ENCODE results near the gene ID2.
"Not testable (repeated sequence)": the region's sequence is repeated elsewhere in the genome, so short reads cannot be mapped to it uniquely, and the experiment has no call there.

ID2 gene

DNA sequence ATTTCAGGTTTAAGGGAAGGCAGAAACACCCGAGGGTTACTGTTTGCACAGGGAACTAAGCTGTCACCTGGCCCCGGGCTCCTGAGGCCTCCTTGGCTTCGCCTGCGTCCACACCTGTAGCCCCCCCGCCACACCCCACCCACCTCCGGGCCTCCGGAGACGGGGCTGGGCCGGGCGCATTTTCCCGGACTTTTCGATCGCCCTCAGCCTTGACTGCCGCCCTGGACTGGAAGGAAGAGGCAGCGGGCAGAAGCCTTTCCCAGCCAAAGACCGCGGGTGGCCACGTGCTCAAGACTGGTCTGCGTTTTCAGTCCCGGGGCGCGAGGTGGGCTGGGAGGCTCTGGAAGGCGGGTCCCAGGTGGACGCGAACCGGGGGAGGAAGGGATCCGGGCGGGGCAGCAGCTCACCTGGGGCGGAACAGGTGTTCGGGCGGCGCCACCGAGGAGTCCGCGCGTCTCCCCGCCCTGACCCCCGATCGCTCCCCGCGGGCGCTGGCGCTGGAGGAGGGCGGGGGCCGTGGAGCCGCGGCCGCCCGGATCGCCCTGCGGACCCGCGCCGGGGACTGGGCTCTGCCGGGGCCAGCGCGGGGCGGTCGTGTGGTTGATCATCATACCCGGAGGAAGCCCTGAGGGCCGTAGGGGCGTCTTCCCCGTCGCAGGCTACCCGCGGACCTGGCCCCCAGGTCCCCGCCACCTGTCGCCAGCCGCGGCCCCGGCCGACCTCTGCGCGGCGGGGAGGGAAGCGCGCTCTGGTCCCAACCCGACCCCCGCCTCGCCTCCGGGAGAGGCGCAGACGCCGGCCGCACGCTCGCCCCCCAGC lies 3.2 kb downstream of the ID2 start:
- no peak for DNase-seq (ENCODE audit: low read depth, low spot score)

DNA sequence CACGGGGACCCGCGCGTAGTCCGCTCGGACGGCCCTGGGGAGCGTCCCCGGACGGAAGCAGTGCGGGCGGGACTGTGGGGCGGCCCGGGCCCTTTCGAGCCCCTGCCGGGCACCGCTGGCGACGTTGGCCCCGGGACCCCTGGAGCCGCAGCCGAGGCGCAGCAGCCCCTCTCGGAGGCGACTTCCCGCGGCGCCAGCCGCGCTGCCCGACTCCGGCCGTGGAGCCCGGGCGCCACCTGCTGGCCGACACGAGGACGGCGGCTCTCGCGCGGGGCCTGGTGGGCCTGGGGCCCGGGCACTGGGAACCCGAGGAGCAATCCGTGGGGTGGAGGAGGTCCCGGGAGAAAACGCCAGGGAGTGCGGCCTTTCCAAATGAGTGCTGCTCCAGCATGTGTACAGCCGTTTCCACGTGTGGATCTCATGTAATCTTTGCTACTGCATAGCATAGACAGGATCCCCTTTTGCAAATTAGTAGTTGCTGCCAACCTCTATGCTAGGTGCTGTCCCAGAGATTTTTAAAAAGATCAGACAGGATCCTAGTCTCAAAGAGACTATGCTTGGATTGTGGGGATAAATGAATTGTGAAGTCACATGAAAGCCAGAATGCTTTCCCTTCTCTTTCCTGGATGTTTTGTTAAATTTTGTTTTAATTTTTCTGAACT lies 4.0 kb downstream of the ID2 start:
- no peak for DNase-seq (ENCODE audit: low read depth, low spot score)

DNA sequence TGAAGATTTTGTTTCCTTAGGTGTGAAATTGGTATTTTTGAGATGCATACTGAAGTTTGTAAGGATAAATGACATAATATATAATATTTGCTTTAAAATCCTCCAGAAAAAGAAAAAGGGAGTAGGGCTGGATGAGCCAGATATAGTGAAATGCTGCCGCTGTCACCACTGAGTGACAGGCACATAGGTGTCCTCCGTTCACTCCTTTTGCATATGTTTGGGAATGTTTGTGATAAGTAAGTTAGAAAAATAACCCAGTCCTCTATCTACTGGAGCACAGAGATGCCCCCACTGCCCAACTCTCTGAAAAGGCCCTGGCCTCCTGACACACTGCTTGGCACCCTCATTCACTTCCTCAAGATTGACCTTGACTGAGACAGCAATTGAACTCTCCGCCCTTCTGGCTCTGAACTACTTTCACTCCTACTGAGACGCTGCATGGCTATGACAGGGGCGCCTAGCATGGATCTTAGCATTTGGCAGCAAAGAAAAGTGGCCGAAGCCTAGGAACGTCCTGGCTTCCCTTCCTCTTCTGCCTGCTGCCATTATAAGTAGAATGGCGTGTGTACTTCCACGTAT lies 10.1 kb downstream of the ID2 start:
- no peak for DNase-seq (ENCODE audit: low read depth, low spot score)

DNA sequence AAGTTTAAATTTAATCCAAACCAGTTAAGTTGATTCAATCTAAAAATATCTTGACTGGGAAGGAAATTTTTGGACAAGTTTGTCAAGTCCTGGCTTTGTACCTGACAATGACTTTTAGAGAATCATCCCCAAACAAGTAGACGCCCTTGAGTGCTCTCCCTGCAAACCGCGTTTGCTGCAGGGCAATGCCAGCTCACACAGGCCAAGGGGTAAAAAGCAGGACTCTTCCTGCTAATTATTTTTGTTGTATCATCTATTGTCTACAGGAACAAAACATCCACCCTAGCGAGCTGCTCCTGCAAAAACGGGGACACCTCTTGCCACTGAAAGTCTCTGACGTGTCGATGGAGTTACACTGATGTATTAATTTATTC lies 10.9 kb downstream of the ID2 start:
- no peak for DNase-seq (ENCODE audit: low read depth, low spot score)

DNA sequence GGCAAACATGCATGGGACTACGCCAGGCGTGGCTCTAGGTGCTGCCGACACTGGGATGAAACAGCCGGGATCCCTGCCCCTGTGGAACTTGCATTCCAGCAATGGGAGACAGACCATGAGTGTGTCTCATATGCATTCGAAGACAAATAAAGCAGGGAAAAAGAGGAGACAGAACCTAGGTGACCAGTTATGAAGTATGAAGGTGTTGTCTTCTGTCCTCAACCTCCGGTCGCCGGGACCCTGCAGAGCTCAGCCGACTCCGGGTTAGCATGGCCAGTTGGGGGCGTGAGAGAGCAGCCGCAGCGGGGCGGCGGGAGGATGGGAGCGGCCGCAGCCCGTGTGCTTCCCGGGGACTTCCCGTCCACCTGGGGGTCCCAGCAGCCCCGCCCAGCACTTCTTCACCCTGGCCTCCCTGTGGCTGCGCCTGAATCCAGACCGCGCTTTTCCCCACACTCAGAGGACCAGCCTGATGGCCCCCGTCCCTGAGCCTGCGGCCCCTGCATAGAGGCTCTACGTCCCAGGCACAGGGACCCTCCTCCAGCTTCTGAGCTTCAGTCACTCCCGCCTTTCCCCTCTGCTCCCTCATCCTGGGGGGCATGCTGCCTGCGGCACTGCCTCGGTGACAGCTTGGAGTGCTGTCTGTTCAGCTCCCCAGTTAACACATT lies 11.4 kb downstream of the ID2 start:
- DNase-seq (ENCODE audit: low read depth, low spot score): no peak

DNA sequence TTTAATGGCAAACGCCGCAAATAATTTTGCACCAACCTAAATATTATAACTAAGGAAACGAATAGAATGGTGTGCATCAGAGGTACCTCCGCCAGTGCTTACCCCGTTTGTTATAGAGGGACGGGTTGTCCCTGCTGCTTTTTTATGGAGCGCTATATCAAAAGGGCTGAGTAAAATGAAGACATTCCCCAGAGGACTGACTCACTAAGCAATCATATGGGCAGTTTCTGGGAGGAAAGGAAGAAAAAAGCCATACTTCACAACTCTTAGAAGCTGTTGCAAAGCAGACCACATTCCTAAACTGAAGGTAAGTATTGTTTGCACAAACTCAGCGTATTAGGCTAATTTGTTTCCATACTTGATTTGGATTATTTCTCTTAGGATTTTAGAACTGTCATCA lies 12.9 kb downstream of the ID2 start:
- DNase-seq (ENCODE audit: low read depth, low spot score): no peak

DNA sequence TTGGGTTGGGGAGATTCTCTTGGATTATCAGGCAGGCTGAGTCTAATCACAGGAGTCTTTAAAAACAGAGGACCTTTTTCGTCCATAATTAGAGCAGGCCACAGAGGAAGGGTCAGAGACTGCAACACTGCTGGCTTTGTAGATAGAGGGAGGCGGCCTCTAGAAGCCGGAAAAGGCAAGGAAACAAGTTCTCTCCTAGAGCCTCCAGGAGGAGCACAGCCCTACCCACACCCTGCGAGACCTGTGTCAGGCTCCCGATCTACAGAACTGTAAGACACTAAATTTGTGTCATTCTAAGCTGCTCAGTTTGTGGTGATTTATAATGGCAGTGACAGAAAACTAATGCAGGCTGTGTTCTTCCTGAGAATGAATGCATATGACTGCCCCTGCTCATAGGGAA lies 15.3 kb downstream of the ID2 start:
- no peak for DNase-seq (ENCODE audit: low read depth, low spot score)

DNA sequence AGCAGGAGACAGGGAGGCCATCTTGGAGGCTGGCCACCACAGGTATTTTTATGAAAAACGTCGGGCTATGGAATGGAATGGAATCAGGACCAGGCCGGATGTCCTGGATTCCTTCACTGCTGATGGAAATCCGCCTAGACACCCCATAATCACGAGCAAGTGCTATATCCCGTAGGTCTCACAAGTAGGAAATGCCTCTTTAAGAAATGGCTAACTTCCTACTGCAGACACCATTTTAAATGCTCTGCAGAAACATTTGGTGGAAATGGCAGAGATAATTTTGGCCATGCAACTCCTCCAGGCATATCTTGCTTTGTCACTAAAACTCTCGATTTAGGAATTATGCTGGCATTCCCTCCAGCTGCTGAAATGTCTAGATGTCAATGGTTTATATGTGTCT lies 18.0 kb downstream of the ID2 start:
- DNase-seq (ENCODE audit: low read depth, low spot score): no peak

DNA sequence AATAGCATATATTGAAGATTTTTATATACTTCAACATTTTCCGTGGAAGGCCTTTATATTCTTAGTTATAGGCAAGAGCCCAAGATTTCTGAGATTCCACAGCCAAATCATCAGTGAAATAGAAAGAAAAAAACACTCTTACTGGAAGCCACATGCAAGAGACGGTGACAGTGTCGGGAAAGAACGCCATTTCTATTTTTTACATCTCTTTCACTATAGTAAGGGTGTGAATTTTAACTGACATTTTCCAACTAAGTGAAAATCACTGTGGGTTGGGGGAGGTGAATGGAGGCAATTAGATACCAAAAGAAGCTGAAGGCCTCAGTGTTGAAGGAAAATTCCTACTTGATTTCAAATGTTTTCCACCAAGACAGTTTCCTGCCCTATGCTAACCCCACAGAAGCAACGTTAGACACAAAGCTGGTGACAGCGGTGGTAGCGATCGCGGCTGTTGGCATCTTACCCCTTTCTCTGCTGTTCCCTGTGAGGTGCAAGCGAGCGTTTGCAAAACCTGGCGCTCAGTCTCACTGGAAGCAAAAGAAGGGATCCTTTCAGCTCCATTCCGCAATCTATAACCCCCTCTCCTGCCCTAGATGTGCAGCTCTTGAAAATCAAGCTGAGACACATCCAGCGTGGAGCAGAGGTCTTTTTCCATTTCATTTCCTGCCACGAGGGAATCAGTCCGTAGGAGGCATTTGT lies 20.0 kb downstream of the ID2 start:
- no peak for DNase-seq (ENCODE audit: low read depth, low spot score)

DNA sequence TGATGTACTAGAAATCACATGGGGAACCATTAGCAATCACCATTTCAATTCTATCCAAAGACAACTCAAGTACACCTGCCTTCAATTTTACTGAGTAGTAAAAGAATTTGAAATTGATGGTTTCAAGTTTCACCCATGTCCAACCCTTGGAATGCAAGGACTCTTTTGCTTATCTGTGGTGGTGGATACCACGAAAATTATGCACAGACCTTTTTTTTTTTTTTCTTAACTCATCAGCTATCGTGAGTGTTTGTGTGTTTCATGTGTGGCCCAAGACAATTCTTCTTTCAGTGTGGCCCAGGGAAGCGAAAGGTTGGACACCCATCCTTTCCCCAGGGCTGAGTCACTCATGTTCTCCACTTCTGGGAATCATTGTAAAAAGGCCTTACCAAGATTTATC lies 23.1 kb downstream of the ID2 start:
- DNase-seq (ENCODE audit: low read depth, low spot score): no peak

DNA sequence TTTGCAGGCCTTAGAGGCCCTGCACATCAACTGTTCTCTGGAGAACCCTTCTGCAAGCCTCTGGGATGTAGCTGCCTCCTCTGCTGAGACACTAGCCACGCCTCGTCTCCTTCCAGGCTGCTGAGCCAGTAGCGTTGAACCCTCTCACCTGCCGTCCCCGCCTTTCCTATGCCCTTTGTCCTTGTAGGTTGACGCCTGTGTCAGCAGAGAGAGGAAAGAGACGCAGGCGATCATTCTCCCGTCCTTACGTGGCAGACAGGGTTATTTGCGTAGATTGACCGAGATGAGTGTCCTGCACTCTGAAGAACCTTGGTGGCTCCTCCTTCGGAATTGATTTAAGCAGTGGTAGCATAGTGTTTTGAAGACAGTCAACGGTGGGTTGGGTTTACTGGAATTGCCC lies 27.8 kb downstream of the ID2 start:
- DNase-seq (ENCODE audit: low read depth, low spot score): no peak

DNA sequence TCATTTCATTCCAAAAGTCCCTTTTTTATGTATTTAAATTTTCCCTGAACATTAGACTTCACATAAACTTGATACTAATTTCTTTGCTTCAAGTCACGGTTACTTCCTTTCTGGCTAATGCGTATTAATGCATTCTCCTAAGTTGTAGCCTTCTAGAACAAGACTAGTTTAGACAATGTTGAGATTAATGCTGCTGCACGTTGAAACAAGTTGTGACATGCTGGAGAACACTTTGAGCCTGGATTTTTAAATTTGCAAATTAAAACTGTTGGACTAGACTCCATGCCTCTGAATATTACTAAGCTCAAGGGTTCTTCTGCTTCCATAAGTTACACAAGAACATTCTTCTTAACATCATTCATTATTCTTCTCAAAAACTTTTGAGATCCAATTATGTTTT lies 29.1 kb downstream of the ID2 start:
- no peak for DNase-seq (ENCODE audit: low read depth, low spot score)

DNA sequence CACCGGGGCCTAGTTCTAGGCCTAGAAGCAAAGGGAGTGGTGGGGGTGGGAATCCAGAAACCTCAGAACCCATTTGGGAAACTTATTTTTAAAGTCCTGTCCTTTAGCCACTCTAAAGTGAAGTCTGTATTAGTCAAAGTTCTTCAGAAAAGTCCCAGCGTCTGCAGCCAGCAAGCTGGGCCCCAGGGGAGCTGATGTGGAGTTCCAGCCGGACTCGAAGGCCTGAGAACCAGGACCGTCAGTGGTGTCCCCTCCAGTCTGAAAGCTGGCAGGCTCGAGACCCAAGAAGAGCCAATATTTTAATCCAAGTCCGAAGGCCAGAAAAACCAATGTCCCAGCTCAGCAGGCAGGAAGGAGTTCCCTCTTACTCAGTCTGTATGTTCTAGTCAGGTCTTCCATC lies 32.4 kb downstream of the ID2 start:
- DNase-seq (ENCODE audit: low read depth, low spot score): no peak

DNA sequence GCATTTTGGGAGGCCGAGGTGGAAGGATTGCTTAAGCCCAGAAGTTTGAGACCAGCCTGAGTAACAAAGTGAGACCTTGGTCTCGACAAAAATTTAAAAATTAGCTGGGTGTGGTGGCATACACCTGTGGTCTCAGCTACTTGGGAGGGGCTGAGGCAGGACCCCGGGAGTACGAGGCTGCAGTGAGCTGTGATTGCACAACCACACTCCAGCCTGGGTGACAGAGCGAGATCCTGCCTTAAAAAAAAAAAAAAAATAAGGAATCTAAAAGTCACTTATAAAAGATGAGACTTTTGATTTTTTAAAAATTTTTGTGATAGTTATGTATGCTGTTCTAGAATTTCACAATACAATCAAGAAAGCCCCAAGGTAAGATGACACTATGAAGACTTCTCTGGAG lies 33.1 kb downstream of the ID2 start:
- no peak for DNase-seq (ENCODE audit: low read depth, low spot score)

DNA sequence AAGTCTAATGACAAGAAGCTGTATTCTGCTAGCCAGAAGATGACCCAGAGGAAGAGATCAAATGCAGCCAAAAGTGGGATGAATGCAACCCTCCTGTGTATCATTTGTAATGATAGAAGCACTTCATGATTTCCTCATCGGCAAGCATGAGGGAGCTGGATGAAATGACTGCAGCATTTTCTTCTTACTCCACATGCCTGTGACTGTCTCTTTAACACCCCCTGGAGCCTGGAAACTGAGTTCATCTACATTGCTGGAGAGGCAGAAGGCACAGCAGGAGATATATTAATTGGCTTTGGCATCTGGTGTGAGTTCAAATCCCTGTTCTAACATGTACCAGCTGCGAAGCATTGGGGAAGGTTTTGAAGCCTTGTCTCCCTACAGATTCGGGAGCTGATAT lies 37.7 kb downstream of the ID2 start:
- no peak for DNase-seq (ENCODE audit: low read depth, low spot score)

DNA sequence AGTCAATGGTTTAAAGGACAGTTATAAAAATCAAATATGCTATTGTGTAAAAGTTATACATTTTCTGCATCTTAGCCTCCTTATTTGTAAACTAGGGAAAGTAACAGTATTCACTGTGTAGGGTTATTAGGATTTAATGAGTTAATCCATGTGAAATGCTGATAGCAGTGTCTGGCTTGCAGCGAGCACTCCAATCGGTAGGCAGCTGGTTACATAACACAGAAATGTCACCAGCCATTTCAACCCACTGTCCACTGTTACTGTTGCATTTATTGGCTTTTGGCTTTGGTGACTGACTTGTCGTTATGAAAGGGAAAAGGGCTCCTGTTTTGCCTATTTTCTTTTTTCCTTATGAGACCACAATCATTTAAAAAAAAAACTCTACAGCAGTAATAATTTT lies 38.9 kb downstream of the ID2 start:
- no peak for DNase-seq (ENCODE audit: low read depth, low spot score)

DNA sequence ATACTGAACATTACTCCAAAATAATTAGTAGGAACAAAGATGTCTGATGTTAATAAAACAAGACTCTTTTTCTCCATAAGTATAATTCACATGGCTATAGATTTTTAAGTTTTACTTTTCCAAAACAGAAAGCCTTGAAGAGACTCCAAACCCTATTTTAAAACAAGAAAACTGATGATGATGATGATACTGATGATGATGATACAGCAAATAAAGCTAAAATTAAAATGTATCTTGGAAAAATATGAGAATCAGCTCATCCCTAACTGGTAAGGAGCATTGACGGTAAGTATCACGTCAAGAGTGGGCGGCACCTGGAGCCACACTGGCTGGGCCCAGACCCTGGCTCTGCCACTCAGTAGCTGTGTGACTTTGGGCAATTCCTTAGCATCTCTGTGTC lies 39.6 kb downstream of the ID2 start:
- no peak for DNase-seq (ENCODE audit: low read depth, low spot score)

DNA sequence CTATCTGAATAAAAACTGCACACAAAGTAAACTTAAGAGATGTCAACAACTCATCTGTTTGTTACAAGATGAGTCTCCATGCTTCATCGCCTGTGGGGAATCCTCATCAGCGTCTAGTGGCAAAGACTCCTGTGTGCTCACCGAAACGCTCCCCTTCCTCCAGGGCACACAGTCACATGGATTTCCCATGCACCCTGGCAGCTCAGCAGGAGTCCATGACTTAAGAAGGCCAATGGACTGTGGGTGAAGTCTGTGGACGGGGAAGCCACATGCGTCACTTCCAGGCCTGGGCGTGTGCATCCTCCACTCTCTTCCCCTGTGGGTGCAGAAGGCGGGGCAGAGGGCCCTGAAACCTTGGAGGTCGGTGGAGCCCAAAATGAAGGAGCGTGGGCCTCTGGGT lies 41.1 kb downstream of the ID2 start:
- DNase-seq (ENCODE audit: low read depth, low spot score): no peak

DNA sequence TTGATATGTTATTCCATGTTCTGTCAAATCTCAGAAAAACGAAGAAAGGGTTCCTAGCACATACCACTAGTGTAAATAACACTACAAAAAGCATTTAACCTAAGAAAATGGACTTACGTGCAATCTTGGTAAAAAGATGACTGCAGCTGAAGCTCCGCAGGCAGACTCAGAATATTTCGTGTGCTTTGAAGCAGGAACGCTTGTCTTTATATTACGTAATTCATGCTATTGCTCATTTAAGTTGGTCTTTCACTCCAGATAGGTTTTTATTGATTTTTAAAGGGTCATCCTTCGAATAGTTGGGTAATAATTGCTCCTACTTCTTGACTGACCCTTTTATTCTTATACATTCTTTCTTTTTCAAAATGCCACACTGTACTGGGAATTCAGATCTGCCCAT lies 44.0 kb downstream of the ID2 start:
- DNase-seq (ENCODE audit: low read depth, low spot score): no peak

DNA sequence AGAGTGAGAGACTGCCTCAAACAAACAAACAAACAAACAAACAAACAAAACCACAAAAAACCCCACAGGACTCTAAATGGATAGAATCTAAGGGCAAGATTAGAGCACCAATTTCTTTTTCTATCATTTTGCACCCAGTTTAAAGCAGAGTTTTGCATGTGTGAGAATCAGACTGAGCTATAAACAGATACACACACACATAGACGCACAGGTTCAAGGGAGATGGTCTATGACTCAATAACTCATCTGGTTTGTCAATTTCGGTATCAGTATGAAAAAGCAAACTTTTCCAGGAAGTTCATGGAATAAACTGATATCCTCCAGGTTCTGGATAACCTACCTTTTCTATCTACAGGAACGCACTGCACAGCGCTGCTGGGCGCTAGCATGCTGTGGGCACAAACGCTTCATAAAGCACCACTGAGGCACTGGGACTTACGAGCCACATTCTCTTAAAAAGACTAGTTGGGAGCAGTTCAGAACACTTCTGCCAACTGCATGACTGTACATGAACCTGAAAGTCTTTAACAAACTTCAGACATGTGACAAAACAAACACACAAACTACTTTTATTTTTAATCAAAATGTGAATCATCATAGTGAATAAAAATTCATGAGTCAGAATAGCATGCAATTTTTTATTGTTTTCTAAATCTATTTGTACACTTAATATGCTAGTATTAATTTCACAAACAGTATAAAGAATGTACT lies 46.6 kb downstream of the ID2 start:
- DNase-seq (ENCODE audit: low read depth, low spot score): no peak

DNA sequence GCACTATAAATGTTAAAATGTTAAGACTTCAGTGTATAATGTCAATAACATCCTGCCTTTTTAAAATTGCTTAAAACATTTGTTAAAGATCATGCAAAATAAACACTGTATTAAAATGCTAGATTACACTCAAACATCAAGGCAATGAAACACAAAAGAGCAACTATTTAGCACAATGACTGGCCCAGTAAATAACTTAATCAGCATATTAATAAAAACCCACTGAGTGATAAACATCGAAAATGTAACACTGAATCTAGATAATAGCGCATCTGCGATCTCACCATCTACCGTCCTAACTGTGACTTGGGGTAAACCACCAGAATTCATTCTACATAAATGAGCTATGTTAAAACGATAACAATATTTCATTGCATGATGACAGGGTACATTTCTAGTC lies 47.2 kb downstream of the ID2 start:
- DNase-seq (ENCODE audit: low read depth, low spot score): not testable (repeated sequence)
